BJ (cell line): Measurements from ENCODE around the gene FBXO42. TPM values are rescaled to one million over a fixed set of nuclear protein-coding genes. Genes with fewer than 3 reads are reported as not detected.
"Not testable (repeated sequence)": the region's sequence is repeated elsewhere in the genome, so short reads cannot be mapped to it uniquely, and the experiment has no call there.

Experiments
- CTCF ChIA-PET: fragments of 350-600 bp; formaldehyde crosslinking; extraction: SDS; loops from one replicate; lab custom pipeline; 2021; ENCODE audit warnings: antibody characterized with exemption, inconsistent platforms; lab: Yijun Ruan, JAX
- POLR2A ChIA-PET: fragments of 300-600 bp; sonication (Branson Sonifier 250); formaldehyde crosslinking; extraction: SDS; loops from one replicate; lab custom pipeline; 2021; ENCODE audit warnings: antibody characterized with exemption; lab: Charles Lee
- DNase-seq: peaks from one replicate; pipeline ENCODE4 v3.0.0-alpha.2; 2011; ENCODE audit warnings: low read depth
- H3K27me3 ChIP-seq: 2 replicates; pipeline ENCODE4 v1.6.0; 2011; ENCODE audit warnings: low read length; ENCODE audit not compliant: control insufficient read depth, insufficient read depth
- H3K36me3 ChIP-seq: 2 replicates; pipeline ENCODE4 v1.5.1; 2011; ENCODE audit warnings: low read length; ENCODE audit not compliant: control insufficient read depth, insufficient read depth
- H3K4me3 ChIP-seq: 2 replicates; pipeline ENCODE4 v1.5.1; 2011; ENCODE audit warnings: low read depth, mild to moderate bottlenecking, control low read depth, low read length
- CTCF ChIP-seq: IDR thresholded peaks from 2 replicates; pipeline ENCODE4 v1.5.1; 2011; ENCODE audit warnings: low read depth, mild to moderate bottlenecking, control low read depth, inconsistent platforms, low read length, moderate library complexity; ENCODE audit not compliant: insufficient read depth
- polyA plus RNA-seq: library from polyadenylated mRNA; depleted of rRNA; stranded (reverse); fragments of >200 nt; gene quantifications from 2 replicates; pipeline ENCODE4 v1.2.3, GENCODE V29; 2011

Gene FBXO42
- polyA plus RNA-seq, 1 experiment, result 31.7 TPM

- TF ChIP-seq CTCF, result no peak
- ChIA-PET POLR2A (no interaction called here), CTCF (interaction anchor here (1.0 to 2.6 kb wide), 8 partner anchors 11 to 175 kb away, joined by 3 to 10 read pairs (median 6); partner anchors contain the start of genes CPLANE2 and FAM131C)
- no peak for DNase-seq
- peaks cover 8% of the 10 kb centered on the region for H3K36me3 ChIP-seq
- H3K27me3 ChIP-seq, result no peaks in the 10 kb centered on the region
- no peak overlapping the region for H3K4me3 ChIP-seq
Observed at GRCh38 chr1:16248007-16248436, 104.3 kb downstream of the FBXO42 start.

- CTCF ChIA-PET, result interaction anchor here (1.0 to 2.6 kb wide), 7 partner anchors 10 to 175 kb away, joined by 3 to 10 read pairs (median 7); partner anchors contain the start of genes CPLANE2 and FAM131C
- Histone ChIP-seq H3K4me3 (no peak overlapping the region), H3K36me3 (peaks cover 8% of the 10 kb centered on the region), H3K27me3 (no peaks in the 10 kb centered on the region)
- DNase-seq, result no peak
- TF ChIP-seq CTCF, result no peak
- POLR2A ChIA-PET, result interaction anchor here (0.6 kb wide), 1 partner anchor 116 kb away, joined by 8 read pairs; no protein-coding TSS in a partner anchor
Observed at GRCh38 chr1:16247441-16247840, 104.8 kb downstream of the FBXO42 start.

- Histone ChIP-seq H3K27me3 (no peaks in the 10 kb centered on the region), H3K4me3 (no peak overlapping the region), H3K36me3 (peaks cover 8% of the 10 kb centered on the region)
- TF ChIP-seq CTCF, result no peak
- CTCF ChIA-PET, result interaction anchor here (1.1 to 2.6 kb wide), 4 partner anchors 9 to 174 kb away, joined by 3 to 10 read pairs (median 8); partner anchors contain the start of genes CPLANE2 and FAM131C
- POLR2A ChIA-PET, result interaction anchor here (0.6 kb wide), 1 partner anchor 116 kb away, joined by 8 read pairs; no protein-coding TSS in a partner anchor
- no peak for DNase-seq
Observed at GRCh38 chr1:16246961-16247360, 105.3 kb downstream of the FBXO42 start.

GRCh38 chr1:16246239-16246638 is 106.0 kb downstream of the FBXO42 start:
- CTCF ChIA-PET, result interaction anchor here (0.7 to 3.4 kb wide), 6 partner anchors 30 to 199 kb away, joined by 3 to 40 read pairs (median 3); partner anchors contain the start of gene FAM131C
- H3K4me3 ChIP-seq, H3K27me3 ChIP-seq, DNase-seq, POLR2A ChIA-PET, H3K36me3 ChIP-seq: not testable (repeated sequence)

- Histone ChIP-seq H3K36me3 (peaks cover 4% of the 10 kb centered on the region; the same call in 1 of the 2 replicates), H3K4me3 (no peak overlapping the region), H3K27me3 (no peaks in the 10 kb centered on the region)
- ChIA-PET CTCF (interaction anchor here (0.6 to 3.4 kb wide), 14 partner anchors 12 to 199 kb away, joined by 3 to 40 read pairs (median 3); partner anchors contain the start of genes FAM131C and FBXO42), POLR2A (no interaction called here)
- no peak for DNase-seq
- TF ChIP-seq CTCF, result no peak
Observed at GRCh38 chr1:16245476-16246196, 106.6 kb downstream of the FBXO42 start.
